Measurements from ENCODE around the gene SEZ6. TPM values are rescaled to one million over a fixed set of nuclear protein-coding genes. Genes with fewer than 3 reads are reported as not detected.

SEZ6 gene
- total RNA-seq, 1 experiment from 2014 or later: 0.52 TPM

DNA sequence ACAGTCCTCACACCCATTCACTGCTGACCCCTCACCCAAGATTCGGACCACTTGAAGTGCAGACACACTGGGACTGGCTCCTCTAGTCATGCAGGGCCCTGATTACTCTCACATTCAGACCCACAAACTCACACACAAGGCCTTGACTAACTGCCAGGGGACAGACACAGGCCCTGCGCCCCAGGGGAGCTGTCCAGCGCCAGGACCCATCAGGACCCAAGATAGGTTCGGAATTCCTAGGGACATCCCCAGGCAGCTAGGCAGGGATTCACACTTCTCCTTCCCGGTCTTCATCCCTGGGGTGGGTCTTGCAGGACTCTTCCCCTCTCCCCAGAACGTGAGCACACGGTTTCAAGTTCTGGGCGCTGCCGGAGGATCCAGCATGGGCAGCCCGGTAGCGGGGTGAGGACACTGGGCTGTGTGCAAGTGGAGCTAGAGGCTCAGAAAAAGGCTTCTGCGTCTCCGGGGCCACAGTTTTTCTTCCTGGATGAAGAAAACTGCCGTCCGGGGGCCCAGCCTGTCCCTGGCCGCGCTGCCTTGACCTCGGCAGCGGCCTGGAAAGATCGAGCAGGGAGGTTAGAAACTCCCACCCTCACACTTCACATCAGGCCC lies 1.6 kb downstream of the SEZ6 start:
- peak; percentile 41 for DNase-seq (ENCODE audit: low spot score)

GRCh38 chr17:29003289-29003688 lies 2.5 kb downstream of the SEZ6 start:
- DNase-seq (ENCODE audit: low spot score): no peak

DNA sequence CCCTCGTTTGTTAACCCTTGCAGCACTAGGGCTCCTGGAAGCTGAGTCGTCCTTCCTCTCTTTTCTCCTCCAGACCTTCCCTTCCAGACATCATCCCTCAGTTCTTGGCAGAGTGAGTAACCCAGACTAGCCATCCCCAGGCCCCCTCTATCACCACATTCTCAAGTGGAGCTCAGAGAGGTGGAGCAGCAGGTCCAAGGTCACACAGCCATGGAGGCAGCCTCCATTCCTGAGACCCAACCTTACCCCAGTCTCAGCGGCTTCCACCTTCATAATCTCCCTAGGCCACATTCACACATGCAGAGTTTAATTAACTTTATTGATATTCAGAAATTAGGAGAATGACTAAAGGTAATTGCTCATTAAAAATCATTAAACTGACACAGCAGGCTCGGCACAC lies 3.0 kb downstream of the SEZ6 start:
- no peak for DNase-seq (ENCODE audit: low spot score)

GRCh38 chr17:29000973-29001372 lies 4.9 kb downstream of the SEZ6 start:
- no peak for DNase-seq (ENCODE audit: low spot score)

DNA sequence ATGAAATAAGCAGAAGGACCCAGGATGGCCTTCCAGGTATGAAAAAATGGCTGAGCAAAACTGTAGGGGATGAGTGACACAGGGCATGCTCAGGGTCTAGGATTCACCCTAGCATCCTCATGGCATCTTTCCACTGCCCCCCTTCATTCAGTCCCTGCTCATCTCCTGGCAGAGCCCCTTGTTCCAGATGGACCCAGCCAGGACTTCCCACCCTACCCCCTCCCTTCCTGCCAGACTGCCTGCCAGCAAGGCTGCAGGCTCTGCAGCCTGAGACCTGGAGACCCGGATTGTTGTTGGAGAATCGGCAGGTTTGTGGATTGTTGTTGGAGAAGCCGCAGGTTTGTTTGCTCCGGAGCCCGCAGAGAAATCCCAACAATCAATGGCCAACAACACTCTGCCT lies 6.6 kb downstream of the SEZ6 start:
- DNase-seq (ENCODE audit: low spot score): no peak

DNA sequence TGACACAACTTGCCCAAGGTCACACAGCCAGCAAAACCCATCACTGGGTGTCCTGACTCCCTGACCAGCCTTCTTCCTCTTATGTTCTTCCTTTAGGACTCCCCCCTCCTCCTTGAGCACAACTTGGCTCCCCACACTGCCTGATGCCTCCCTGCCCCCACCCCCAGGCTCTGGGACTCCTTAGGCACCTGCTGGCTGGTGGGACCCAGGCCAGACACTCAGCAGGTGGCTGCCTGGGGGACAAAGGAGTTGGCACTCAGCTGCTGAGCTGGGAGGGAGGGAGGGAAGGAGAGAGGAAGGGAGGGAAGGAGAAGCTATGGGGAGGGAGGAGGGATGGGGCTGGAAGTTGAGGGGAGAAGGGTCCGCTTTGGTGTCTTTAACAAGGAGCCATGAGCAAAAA lies 8.0 kb downstream of the SEZ6 start:
- no peak for DNase-seq (ENCODE audit: low spot score)

- no peak for DNase-seq (ENCODE audit: low spot score)
Observed at GRCh38 chr17:28996554-28997096, 9.2 kb downstream of the SEZ6 start.

DNA sequence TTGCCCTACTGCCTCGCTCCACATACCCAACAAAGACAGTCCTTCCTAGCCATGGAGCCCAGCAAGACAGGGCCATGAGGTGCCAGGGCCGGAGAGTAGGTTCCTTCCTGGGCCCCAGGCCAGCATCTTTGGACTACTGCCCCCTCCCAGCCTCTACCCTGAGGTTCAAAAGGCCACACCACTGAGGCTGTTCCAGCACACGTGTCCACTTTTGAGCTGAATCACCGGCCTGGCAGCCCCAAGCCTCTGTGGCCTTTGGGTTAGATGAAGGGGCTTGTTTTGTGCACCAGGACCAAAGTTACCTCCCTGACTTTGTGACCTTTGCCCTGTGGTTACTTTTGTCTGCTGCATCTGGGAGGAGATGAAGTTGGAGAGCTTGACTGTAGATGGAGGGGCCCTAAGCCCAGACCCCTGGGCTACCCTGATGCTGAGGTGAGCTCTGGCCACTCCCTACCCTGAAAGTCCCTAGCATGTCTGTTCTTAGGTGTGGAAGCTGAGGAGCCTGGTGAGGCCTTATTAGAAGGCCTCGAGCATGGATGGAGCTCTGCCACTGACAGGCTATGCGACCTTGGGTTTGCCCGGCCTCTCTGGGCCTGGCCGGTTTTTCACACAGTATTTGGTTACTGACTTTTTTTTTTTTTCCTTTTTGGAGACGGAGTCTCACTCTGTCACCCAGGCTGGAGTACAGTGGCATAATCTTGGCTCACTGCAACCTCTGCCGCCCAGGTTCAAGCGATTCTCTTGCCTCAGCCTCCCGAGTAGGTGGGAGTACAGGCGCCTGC lies 12.0 kb downstream of the SEZ6 start:
- no peak for DNase-seq (ENCODE audit: low spot score)

DNA sequence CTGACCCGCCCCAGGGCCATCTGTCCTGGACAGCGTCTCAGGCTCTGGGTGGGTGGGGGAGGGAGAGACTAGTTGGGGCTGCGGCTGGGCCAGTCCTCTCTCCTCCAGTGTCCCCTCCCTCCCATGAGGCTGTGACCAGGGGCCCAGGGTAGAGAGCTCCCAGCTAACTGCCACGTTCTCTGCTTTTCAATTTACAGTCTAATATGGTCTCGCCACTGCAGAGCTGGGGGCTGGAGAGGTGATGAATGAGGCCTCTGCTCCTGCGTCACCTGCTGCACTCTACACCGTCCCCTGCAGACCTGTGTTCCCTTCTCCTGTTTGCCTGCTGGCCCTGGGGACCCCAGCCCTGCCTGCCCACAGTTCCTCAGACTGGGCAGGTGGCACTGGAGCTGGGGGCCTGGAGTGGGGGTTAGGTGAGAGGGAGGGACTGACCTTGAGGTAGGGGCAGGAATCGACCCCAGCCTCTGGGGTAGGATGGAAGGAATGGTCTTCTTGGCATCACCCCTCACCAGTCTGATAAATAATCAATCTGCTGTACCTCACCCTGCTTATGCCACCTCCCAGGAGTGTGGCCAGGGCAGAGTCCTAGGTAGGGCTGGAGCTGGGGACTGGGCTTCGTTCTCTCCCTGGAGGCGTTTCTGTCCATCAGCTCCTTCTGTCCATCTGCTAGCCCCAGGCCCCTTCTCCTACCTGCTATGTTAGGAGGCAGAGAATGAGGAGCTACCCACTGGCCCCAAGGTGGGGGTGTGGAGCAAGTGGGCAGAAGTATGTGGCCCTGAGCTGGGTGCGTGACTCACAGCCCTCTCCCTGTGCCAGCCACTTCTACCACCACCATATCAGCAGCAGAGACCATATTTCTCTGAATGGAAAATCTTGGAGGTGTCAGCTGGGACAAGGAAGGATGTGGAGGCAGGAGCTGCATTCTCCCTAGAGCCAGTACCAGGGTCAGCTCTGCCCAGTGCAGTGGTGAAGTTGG lies 12.9 kb downstream of the SEZ6 start:
- peak; percentile 59 for DNase-seq (ENCODE audit: low spot score)

GRCh38 chr17:28992185-28992584 lies 13.6 kb downstream of the SEZ6 start:
- DNase-seq (ENCODE audit: low spot score): no peak

- DNase-seq (ENCODE audit: low spot score): no peak
Observed at GRCh38 chr17:28991779-28992178, 14.1 kb downstream of the SEZ6 start.

- no peak for DNase-seq (ENCODE audit: low spot score)
Observed at GRCh38 chr17:28989028-28989427, 16.8 kb downstream of the SEZ6 start.

- no peak for DNase-seq (ENCODE audit: low spot score)
Observed at GRCh38 chr17:28988475-28988874, 17.4 kb downstream of the SEZ6 start.

DNA sequence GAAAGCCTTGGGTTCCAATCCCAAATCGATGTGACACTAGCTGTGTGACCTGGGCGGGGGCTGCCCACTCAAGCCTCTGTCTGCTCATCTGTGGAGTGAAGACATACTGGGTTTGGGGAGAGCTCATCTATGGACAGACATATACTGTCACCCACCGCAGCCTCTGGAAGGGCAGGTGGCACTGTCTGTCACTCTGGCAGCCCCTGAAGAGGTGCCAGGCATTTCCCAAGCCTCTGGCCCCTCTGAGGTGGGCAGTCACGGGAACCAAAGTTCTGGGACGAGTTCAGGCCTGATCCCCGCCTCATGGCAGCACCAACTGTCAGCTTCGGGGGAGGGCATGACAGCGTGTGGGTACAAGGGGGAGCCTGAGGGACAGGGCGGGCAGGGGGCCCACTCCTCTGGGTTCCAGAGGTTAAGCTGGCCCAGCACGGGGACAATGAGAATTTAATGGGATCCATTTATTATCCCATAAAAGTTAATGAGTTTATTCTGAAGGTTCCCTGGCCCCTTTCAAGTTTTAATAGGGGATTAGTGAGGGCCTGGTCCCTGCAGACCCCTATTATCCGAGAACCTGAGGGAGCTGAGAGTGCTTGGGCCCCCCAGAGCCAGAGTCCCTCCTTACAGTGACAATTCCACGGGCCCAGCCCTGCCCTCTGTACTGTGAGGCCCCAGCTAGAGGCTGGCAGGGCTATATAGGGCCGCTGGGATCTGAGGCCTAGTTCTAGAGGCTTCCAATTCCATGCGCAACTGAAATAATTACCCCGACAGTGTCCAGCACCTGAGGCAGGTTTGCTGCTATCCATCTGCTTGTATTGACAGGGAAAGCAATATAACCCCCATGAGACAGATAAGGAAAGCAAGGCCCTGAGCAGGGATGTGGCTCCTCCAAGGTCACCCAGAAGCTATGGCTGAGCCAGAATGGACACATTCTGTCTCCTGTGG lies 18.8 kb downstream of the SEZ6 start:
- DNase-seq (ENCODE audit: low spot score): no peak

GRCh38 chr17:28985950-28986713 lies 19.7 kb downstream of the SEZ6 start:
- DNase-seq (ENCODE audit: low spot score): no peak

- no peak for DNase-seq (ENCODE audit: low spot score)
Observed at GRCh38 chr17:28983286-28984230, 22.3 kb downstream of the SEZ6 start.

GRCh38 chr17:28982131-28982793 lies 23.6 kb downstream of the SEZ6 start:
- peak; percentile 81 for DNase-seq (ENCODE audit: low spot score)

DNA sequence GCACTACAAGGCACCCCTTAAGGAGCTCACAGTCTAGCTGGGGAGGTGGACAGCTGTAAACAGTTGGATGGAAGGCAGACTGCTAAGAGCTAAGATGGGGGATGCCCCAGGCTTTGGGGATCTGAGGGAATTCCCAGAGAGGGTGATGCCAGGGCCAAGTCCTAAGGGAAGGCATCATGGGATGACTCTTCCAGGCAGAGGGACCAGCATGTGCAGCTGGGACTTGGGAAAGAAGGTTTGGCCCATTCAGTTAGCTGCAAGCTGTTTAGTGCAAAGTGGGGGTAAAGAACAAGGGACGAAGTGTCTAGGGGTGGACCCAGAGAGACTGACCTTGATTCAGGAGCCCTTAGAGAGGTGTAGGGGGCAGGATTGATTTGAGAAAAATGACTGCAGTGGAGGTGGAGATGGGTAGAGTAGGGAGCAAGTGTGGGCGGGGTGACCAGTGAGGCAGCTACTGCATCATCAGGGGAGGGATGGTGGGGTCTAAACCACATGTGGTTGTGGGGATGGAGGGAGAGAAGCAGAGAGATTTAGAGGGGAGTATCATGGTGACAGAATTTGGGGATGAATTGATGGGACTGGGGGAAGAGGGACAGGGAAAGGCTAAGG lies 27.4 kb downstream of the SEZ6 start:
- DNase-seq (ENCODE audit: low spot score): no peak

Data from A172 (cell line).